Dermis microvascular lymphatic vessel endothelial cell (primary cell): ENCODE measurements around the gene EFCAB8. TPM values are rescaled to one million over a fixed set of nuclear protein-coding genes. Genes with fewer than 3 reads are reported as not detected.
"Not testable (repeated sequence)": the region's sequence is repeated elsewhere in the genome, so short reads cannot be mapped to it uniquely, and the experiment has no call there.

Experiments
- DNase-seq, 2 donors: peaks; one replicate each; pipeline versions ENCODE4 v3.0.0 to v3.0.0-alpha.2; 2010; ENCODE audit warnings: low read depth in 2 of 2
- total RNA-seq: library from RNA; depleted of rRNA; stranded (reverse); fragments of >200 nt; gene quantifications from 2 replicates; pipeline ENCODE4 v1.2.1, GENCODE V29; 2014

Gene EFCAB8
- total RNA-seq, 1 donor from 2014 or later = not detected

GRCh38 chr20:32909896-32910571 is 51.3 kb downstream of the EFCAB8 start:
- DNase-seq = no peak

DNA sequence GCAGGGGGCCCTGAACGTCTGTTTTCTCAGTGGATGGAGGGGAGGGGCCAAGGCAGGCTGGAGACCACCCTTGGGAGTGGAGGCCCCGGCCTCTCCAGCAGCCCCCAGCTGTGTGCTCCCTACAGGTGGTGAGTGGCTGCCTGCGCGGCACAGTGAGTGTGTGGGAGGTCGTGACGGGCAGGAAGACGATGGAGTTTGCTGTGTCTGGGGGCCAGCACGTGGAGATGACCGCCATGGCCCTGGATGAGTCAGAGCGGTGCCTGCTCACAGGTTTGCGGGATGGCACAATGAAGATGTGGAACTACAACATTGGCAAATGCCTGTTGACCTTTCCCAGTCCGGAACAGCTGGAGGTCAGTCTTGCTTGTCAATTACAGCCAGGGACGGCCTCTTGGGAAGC is 52.6 kb downstream of the EFCAB8 start:
- no peak for DNase-seq

DNA sequence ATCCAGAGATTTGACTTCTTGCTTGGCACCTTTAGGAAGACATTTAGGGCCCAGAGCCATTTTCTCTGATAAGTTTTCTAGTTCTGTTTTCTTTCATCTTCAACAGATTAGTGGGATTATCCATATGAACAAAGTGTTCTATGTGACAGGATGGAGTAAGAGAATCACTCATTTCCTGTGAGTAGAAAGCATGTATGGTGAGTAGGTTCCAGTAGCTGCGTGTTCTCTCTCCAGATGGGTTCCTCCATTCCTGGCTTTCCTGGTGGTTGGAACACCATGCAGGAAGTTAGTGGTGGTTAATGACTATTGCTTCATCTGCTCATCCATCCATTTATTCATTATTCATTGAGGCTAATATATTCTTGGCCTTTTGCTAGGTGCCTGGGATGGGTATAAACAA is 54.0 kb downstream of the EFCAB8 start:
- DNase-seq = peak in 1 of 2 donors; percentile 22

DNA sequence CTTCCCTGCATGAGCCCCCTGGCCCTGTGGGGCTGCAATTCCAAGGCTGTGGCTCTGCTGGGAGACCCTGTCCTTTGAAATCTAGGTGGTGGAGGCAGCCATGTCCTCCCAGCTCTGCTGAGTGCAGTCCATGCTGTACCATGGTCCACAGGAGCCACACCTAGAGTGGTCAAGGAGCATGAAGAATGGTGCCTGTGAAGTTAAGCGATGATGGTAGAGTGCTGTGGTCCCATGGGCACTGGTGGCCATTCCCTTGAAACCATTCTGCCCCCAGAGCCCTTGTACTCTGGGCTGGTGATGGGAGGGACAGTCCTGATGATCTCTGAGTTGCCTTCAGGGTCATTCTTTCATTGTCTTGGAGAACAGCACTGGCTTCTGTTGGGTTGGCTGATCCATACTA is 55.3 kb downstream of the EFCAB8 start:
- DNase-seq = no peak

DNA sequence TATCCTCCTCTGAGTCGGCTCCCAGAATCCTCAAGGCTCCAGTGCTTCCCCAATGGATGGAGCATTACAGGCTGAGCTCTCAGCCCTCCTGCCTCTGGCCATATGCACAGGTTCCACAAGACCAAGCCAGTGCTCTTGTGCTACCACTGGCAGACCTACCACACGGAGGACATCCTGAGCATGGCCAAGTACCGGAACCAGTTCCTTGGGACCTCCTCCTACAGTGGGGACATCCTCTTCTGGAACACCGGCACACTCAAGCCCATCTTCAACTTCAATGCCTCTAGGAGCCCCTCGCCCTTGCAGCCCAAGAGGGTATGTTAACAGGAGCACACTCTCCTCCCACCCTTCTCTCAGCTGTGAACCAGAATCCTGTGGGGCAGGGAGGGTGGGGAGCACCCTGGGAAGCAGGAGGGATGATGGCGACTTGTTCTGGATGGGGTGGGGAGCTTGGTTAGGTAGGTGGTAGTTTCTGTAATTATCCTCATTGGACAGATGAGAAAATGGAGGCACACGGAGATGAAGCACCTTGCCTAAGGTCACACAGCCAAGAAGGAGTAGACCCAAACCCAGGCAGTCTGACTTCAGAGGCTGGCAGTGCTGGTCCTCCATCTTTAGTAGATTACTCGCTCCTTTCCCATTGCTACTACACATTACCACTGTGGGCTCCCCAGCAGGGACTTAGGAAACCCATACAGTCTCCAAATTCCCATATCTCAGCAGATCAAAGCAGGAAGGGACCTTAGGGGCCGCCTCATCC is 58.6 kb downstream of the EFCAB8 start:
- no peak for DNase-seq

- DNase-seq = no peak
Observed at GRCh38 chr20:32918296-32918695, 59.6 kb downstream of the EFCAB8 start.

GRCh38 chr20:32918751-32919150 is 60.0 kb downstream of the EFCAB8 start:
- DNase-seq = no peak

GRCh38 chr20:32920066-32920465 is 61.3 kb downstream of the EFCAB8 start:
- no peak for DNase-seq

GRCh38 chr20:32920530-32921298 is 62.0 kb downstream of the EFCAB8 start:
- DNase-seq = no peak

GRCh38 chr20:32922466-32922865 is 63.7 kb downstream of the EFCAB8 start:
- DNase-seq = no peak

DNA sequence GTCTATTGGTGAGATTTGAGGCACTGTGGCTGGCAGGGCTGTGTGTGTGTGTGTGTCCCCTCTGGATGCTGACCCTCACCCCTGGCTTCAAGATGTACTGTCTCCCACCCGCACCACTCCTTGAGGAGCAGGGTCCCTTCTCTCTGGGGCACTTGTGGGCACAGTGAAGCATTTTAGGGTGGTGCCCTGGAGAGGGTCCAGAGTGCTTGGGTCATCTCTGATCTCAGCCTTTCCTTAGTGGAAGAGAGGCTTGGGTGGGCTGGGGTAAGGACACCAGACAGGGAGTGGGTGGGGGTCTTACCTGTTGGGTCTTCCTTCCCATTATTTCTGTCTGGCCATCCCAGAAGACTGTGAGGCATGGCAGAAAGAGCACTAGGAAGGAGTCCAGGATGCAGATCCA is 66.1 kb downstream of the EFCAB8 start:
- no peak for DNase-seq

GRCh38 chr20:32925481-32926196 is 66.9 kb downstream of the EFCAB8 start:
- no peak for DNase-seq

GRCh38 chr20:32929162-32929561 is 70.4 kb downstream of the EFCAB8 start:
- DNase-seq = no peak

DNA sequence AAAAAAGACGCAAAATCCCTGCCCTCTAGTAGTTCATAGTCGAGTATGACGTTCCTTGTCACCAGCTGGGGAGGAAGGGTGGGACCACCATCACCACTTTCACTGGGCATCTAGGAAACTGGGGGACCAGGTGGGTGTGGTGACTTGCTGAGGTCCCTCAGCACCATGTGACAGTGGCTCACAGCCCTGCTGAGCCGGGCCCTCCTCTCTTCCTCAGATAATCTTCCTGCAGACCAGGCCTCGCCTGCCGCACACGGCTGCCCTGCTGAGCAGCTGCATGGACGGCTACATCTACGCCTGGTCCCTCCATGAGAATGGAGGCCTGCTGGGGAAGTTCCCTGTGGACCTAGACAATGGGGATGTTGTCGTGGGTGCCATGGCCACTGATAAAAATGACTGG is 71.5 kb downstream of the EFCAB8 start:
- no peak for DNase-seq

- no peak for DNase-seq
Observed at GRCh38 chr20:32930701-32931100, 72.0 kb downstream of the EFCAB8 start.

DNA sequence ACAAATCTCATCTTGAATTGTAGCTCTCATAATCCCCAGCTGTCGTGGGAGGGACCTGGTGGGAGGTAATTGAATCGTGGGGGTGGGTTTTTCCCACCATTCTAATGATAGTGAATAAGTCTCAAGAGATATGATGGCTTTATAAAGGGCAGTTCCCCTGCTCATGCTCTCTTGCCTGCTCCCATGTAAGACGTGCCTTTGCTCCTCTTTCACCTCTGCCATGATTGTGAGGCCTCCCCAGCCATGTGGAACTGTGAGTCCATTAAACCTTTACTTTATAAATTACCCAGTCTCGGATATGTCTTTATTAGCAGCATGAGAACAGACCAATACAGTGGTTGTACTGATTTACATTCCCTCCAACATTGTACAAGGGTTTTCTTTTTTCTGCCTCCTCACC is 75.9 kb downstream of the EFCAB8 start:
- DNase-seq = no peak

DNA sequence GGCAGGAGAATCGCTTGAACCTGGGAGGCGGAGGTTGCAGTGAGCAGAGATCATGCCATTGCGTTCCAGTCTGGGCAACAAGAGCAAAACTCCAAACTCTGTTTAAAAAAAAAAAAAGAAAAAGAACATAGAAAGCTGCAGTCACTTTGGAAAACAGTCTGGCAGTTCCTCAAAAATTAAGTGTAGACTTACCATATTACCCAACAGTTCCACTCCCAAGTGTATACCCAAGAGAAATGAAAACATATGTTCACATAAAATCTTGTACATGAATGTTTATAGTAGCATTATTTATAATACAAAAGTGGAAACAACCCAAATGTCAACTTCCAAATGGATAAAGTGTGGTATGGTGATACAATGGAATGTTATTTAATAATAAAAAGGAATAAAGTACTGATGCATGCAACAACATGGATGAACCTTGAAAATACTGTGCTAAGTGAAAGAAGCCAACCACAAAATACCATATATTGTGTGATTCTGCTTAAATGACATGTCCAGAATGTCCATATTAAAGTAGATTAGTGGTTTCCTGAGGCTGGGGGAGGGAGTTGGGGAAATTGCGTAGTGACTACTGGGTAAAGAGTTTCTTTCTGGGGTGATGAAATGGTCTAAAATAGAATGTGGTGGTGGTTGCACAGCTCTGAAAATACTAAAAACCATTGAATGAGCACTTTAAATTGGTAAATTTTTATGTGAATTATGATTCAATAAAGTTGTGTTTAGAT is 82.6 kb downstream of the EFCAB8 start:
- DNase-seq = no peak

DNA sequence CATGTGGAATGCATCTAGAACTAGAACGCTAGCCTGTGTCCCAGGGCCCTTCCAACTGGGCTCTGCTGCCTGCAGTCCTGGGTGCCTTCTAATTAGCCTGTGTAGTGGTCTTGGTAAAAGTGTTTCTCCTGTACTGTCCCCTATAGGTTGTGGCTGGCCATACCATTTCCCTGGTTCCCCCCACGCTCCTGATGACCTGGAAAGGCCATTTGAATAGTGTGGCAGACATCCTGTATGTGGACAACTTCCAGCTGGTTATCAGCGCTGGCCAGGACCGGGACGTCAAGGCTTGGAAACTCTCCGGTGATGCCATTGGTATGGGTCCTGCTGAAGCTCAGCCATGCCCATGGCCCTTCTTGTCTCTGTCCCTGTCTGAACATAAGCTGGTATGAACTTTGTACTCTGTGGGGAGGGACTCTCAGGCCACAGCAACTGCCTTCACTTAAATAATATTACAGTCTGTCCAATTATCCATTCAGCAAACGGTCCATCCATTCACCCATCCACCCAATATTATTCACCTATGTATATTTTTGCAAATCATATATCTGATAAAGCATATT is 84.8 kb downstream of the EFCAB8 start:
- DNase-seq = no peak

GRCh38 chr20:32945710-32946221 is 87.0 kb downstream of the EFCAB8 start:
- peak; percentile 11 to 23 for DNase-seq

- DNase-seq = no peak
Observed at GRCh38 chr20:32946629-32947028, 87.9 kb downstream of the EFCAB8 start.

- not testable (repeated sequence) for DNase-seq
Observed at GRCh38 chr20:32950539-32950938, 91.8 kb downstream of the EFCAB8 start.
